Measurements from ENCODE around the gene ATG101.

- TF ChIP-seq POLR2AphosphoS5 (IDR thresholded peaks at IDR 0.05; ENCODE audit: low read depth, low read length) = no peak
- no peak for TF ChIP-seq SIN3A (IDR thresholded peaks at IDR 0.05; ENCODE audit: borderline replicate concordance, insufficient read depth, low read length)
- TF ChIP-seq TAF1 (IDR thresholded peaks at IDR 0.05; ENCODE audit: borderline replicate concordance, insufficient read depth, low read length) = no peak
Measured at GRCh38 chr12:52086944-52087835, 17.4 kb downstream of the ATG101 start.
